IPS-18a (cell line): Measurements from ENCODE around the gene TRIM54.
"Not testable (repeated sequence)": the region's sequence is repeated elsewhere in the genome, so short reads cannot be mapped to it uniquely, and the experiment has no call there.

ENCODE experiments used
- H3K27ac ChIP-seq: one replicate; pipeline ENCODE4 v1.5.1; 2013; ENCODE audit warnings: low read length
- H3K27me3 ChIP-seq: one replicate; pipeline ENCODE4 v1.6.1; 2013; ENCODE audit warnings: mild to moderate bottlenecking, low read length; ENCODE audit not compliant: control insufficient read depth, insufficient read depth
- H3K36me3 ChIP-seq: one replicate; pipeline ENCODE4 v1.6.1; 2013; ENCODE audit warnings: low read depth, low read length; ENCODE audit not compliant: control insufficient read depth
- H3K4me1 ChIP-seq: one replicate; pipeline ENCODE4 v1.6.1; 2013; ENCODE audit warnings: low read depth, low read length; ENCODE audit not compliant: control insufficient read depth
- H3K4me3 ChIP-seq: one replicate; pipeline ENCODE4 v1.5.1; 2013; ENCODE audit warnings: low read length
- H3K9ac ChIP-seq: one replicate; pipeline ENCODE4 v1.6.1; 2013; ENCODE audit warnings: mild to moderate bottlenecking, low read length, moderate library complexity
- H3K9me3 ChIP-seq: one replicate; pipeline ENCODE4 v1.6.1; 2013; ENCODE audit warnings: low read depth, low read length; ENCODE audit not compliant: control insufficient read depth

Gene TRIM54

DNA sequence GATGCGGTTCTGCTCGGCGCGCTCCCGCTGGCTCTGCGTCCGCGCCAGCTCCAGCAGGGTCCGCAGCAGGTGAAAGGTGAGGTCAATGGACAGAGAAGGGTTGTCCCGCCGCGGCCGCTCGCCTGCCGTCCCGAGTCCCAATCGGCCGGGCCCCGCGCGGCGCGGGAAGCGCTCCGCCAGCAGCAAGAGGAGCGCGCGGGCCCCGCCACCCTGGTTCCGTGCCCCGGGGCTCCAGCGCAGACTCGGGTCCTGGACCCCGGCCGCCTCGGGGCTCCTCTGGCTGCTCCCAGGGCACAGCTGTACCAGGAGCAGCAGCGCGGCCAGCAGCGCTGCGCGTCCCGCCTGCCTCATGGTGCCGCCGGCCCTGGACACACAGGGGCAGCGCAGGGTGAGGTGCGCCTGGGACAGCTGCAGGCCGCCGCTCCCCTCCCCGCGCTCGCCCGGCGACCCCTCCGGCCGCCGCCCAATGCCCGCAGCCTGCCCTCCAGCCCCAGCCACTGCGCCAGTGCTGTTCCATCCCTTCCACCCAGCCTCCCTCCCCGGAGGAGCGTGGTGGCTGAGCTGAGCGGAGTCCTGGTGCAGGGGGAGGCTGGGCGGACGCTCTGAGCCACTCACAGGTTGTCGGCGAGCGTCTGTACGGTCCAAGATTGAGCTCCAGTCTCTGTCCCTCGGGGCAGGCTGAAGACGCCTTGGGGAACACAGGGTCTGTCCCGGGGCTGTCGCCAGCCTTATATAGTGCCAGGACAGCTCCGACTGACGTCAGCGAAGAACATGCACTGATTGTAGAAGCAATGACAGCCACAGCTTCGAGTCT, 25.5 kb downstream of the TRIM54 start:
- no peak overlapping the region for H3K9ac ChIP-seq
- no peak overlapping the region for H3K27ac ChIP-seq
- H3K4me1 ChIP-seq: peaks cover 6% of the 10 kb centered on the region
- peaks cover 57% of the 10 kb centered on the region for H3K27me3 ChIP-seq
- peak overlapping the region; percentile 26 for H3K4me3 ChIP-seq
- no peaks in the 10 kb centered on the region for H3K36me3 ChIP-seq
- no peaks in the 10 kb centered on the region for H3K9me3 ChIP-seq

DNA sequence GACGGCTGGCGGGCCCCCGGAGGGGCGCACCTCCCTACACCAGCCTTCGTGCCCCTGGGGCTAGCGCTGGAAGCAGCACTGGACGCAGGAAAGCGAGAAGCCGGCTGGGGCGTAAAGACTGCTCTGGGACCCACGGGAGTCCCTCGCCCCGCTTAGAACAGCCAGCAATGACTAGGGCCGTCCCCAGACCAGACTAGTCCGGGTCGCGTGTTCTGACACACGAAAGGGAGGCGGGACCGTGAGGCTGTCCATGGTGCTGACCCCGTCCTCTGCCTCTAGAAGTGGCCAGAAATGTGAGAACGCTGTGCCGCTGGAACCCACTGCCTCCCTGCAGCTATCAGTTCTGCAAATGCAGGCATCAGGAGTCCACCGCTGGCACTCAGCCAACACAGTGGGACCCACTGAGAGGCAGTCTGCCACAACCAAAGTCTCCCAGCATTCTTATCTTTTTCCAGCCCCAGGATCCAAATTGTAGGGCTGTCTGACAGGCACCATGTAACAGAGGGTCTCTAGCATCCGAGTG, 26.2 kb downstream of the TRIM54 start, which contains the start of gene UCN:
UCN (minus strand) TSS at position 87 of the 523 bp plus-strand sequence. CDS start 550 bp downstream, outside the sequence.
- Histone ChIP-seq H3K4me3 (peak within 1 kb of the TSS; percentile 26), H3K27ac (no peak within 1 kb of the TSS), H3K9me3 (no peaks in the 10 kb centered on the region), H3K9ac (no peak within 1 kb of the TSS), H3K36me3 (no peaks in the 10 kb centered on the region), H3K4me1 (peaks cover 6% of the 10 kb centered on the region), H3K27me3 (peaks cover 57% of the 10 kb centered on the region)

DNA sequence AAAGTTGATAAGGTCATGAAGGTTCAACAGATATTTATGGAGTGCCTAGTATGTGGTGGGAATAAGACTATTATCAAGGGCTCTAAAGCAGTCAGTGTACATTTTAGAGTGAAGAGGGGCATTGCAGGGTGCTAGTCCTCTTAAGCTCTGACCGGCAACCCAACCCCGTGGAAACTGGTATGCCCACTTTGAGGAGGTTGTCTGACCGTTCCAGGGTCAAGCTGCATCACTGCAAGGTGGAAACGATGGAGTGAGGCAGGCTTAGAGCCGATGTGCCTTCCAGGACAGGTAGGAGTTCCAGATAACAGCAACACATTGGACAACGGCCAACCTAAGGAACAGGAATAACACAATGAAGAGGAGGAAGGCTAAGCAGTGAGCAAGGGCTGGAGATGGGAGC, 27.4 kb downstream of the TRIM54 start:
- Histone ChIP-seq H3K4me3 (no peak overlapping the region), H3K27me3 (peaks cover 52% of the 10 kb centered on the region), H3K36me3 (no peaks in the 10 kb centered on the region), H3K9ac (no peak overlapping the region), H3K4me1 (peaks cover 6% of the 10 kb centered on the region), H3K27ac (no peak overlapping the region), H3K9me3 (no peaks in the 10 kb centered on the region)

DNA sequence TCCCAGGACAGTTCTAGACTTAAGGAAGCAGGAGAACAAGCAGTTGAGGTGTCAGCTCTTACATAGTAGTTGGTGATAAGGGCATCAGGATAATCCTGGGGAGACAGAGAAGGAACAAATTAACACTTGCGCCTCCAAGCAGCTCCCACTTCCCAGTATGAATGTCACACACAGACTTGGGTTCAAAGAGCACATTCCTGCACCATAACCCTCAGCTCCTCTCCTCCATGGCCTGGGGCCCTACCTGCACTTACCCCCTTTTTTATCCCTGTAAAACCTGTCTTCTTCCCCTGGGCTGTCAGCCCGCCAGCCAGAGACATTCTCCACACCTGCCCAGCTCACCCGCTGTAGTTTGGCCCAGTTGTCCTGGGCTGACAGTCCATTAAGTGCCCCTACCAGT, 29.9 kb downstream of the TRIM54 start:
- Histone ChIP-seq H3K36me3 (no peaks in the 10 kb centered on the region), H3K27me3 (peaks cover 27% of the 10 kb centered on the region), H3K9me3 (no peaks in the 10 kb centered on the region), H3K27ac (no peak overlapping the region), H3K9ac (no peak overlapping the region), H3K4me1 (peaks cover under 1% of the 10 kb centered on the region), H3K4me3 (no peak overlapping the region)

DNA sequence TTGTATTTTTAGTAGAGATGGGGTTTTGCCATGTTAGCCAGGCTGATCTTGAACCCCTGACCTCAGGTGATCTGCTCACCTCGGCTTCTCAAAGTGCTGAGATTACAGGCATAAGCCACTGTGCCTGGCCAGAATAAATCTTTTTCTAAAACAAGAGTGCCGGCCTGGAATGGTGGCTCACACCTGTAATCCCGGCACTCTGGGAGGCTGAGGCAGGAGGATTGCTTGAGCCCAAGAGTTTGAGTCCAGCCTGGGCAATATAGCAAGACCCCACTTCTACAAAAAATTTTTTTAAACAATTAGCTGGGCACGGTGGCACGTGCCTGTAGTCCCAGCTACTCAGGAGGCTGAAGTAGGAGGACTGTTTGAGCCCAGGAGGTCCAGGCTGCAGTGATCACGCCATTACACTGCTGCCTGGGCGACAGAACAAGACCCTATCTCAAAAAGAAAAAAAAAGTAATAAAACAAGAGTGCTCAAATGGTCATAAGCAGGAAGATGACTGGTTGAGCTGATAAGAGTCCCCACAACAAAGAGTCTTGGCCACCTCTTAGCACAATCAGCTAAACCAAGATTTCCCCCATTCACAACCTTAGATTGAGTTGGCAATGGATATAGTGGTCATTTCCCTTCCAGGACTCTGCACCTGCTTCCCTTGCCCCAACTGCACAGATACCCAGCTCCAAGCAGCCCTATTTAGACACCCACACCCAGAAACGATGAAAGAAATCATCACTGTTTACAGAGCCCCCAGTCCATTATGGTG, 31.8 kb downstream of the TRIM54 start:
- no peaks in the 10 kb centered on the region for H3K36me3 ChIP-seq

DNA sequence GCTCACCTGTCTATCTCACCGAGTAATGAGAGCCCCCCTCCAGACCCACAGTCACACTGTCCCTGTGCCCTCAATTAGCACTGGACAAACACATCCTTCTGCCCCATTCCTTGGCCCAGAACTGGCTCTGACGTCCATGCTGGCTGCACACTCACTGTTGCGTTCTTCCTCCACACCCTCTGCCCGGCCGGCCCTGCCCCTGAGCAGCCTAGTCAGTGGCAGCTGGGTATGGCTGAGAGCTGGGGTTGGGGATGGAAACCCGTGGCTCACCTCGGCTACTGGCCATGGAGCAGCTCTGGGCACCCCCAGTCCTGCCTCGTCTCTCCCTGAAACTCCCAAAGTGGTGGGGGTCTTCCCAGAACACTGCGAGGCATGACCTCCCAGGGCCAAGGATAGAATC, 32.5 kb downstream of the TRIM54 start:
- Histone ChIP-seq H3K9ac (no peak overlapping the region), H3K4me1 (no peaks in the 10 kb centered on the region), H3K27ac (no peak overlapping the region)

More for the DNA sequence above, 31.8 kb downstream of the TRIM54 start:
- Histone ChIP-seq H3K9me3 (no peaks in the 10 kb centered on the region), H3K9ac (no peak overlapping the region), H3K4me1 (no peaks in the 10 kb centered on the region), H3K27ac (no peak overlapping the region), H3K27me3 (peaks cover 7% of the 10 kb centered on the region), H3K4me3 (no peak overlapping the region)

DNA sequence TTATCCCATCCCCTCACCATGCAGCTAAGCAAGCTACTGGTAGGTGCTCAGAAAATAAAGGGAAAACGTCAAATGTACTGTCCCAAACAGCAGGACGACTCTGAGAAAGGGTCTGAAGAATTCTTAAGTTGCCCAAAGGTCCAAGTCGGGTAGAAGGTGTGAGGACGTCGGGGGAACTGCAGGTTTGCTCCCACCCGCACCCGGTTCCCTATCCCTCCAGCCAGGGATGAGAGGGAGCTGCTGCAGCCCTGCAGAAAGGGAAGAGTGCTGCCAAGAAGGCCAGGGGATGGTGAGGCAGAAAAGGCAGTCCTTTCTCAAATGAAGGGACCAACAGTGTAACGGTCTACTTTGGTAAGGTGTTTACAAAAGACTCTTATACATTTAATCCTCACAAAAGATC, 32.9 kb downstream of the TRIM54 start:
- Histone ChIP-seq H3K9me3 (no peaks in the 10 kb centered on the region), H3K4me1 (no peaks in the 10 kb centered on the region), H3K9ac (no peak overlapping the region), H3K36me3 (no peaks in the 10 kb centered on the region), H3K4me3 (no peak overlapping the region), H3K27ac (no peak overlapping the region), H3K27me3 (no peaks in the 10 kb centered on the region)

More for the DNA sequence above, 32.5 kb downstream of the TRIM54 start:
- Histone ChIP-seq H3K36me3 (no peaks in the 10 kb centered on the region), H3K9me3 (no peaks in the 10 kb centered on the region), H3K27me3 (peaks cover under 1% of the 10 kb centered on the region), H3K4me3 (no peak overlapping the region)

DNA sequence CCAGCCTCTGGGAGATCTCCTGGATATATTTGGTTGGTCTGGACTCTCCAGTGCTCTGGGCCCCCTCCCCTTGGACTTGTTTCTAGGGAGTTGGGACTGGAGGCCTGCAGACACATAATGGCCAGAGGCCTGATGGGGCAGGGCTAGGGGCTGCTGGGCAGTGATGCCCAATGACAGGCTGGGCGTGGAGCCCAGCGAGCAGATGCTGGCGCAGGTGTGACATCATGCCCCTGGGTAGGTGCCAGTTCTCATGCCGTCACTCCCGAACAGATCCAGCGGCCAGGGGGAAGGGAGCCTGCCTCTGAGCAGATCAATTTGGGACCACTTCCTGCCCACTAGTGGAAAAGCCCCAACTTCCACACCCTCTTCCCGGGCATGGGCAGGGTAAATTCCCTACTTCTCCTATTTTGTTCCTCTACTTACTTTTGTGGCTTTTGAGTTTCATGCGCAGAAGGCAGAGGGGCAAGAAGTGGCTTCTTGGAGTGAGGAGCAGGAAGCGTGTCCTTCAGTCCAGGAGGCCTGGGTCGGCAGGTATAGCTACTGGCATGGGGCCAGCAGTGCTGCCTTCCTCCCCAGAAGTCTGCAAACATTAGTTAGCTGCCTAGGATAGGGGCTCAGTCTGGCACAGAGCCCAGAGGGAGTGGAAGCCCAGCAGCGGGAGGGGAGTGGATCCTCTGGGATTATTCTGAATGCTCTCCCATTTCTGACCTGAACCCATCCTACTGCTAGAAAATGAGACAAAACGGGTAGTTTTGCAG, 34.6 kb downstream of the TRIM54 start:
- no peaks in the 10 kb centered on the region for H3K27me3 ChIP-seq
- peaks cover under 1% of the 10 kb centered on the region for H3K4me1 ChIP-seq
- no peak overlapping the region for H3K4me3 ChIP-seq
- no peak overlapping the region for H3K27ac ChIP-seq
- H3K9ac ChIP-seq: no peak overlapping the region
- no peaks in the 10 kb centered on the region for H3K36me3 ChIP-seq
- no peaks in the 10 kb centered on the region for H3K9me3 ChIP-seq

DNA sequence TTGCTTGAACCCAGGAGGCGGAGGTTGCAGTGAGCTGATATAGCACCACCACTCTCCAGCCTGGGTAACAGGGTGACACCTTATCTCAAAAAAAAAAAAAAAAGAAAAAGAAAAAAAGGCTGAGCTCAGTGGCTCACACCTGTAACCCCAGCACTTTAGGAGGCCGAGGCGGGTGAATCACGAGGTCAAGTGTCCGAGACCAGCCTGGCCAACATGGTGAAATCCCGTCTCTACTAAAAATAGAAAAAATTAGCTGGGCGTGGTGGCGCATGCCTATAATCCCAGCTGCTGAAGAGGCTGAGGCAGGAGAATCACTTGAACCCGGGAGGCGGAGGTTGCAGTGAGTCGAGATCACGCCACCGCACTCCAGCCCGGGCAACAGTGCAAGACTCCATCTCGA, 37.6 kb downstream of the TRIM54 start:
- not testable (repeated sequence) for H3K9ac ChIP-seq, H3K4me1 ChIP-seq, H3K27ac ChIP-seq, H3K36me3 ChIP-seq, H3K27me3 ChIP-seq, H3K4me3 ChIP-seq, H3K9me3 ChIP-seq

DNA sequence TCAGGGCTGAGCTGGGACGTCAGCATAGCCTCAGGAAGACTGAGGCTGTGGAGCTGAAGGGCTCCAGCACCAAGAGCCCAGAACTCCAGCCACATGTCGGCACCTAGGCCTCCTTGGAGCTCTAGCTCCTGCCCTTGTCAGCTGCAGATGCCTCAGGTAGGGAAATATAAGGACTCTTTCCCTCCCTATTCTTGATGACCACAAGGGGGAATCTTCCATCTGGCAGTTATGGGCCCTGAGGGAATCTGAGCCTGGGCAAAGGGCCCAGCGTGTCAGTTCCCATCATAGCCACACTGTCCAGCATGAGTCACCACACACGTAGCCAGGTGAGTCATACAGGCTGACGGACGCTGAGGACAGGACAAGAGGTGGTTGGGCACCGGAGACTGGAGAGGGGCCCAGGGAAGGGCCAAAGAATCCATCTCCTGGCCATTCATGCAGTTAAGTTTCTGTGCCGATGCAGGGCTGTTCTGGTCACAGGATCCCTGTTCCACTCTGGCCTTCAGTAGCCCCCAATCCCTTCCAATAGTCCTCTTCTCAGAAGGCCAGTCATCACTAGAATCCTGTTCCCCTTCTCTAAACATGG, 38.8 kb downstream of the TRIM54 start:
- Histone ChIP-seq H3K4me3 (no peak overlapping the region), H3K36me3 (peaks cover 6% of the 10 kb centered on the region), H3K9me3 (no peaks in the 10 kb centered on the region), H3K27me3 (no peaks in the 10 kb centered on the region), H3K27ac (no peak overlapping the region), H3K4me1 (peaks cover 6% of the 10 kb centered on the region), H3K9ac (no peak overlapping the region)

DNA sequence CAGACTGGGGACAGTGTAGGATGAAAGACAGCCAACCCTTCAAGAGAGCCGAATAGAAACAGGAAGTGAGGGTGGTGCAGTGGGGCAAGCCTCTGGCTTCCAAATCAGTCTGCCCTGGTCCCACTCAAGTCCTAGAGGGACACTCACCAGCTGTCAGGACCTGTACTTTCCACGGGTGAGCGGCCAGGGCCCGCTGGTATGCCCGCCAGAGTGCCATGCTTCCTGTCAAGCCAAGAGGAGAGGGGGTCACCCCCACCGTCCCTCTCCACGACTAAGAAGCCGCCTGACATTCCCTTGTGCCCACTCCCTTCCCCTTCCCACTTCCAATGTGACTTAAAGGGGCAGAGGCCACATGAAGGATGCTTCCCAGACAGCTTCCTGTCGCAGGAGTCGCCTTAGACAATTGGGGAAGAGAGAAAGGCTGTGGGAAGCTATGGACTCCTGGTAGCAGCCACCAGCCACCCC, 40.1 kb downstream of the TRIM54 start:
- Histone ChIP-seq H3K4me1 (peaks cover 6% of the 10 kb centered on the region), H3K9ac (peak overlapping the region; percentile 98), H3K27me3 (no peaks in the 10 kb centered on the region), H3K9me3 (no peaks in the 10 kb centered on the region), H3K36me3 (peaks cover 19% of the 10 kb centered on the region), H3K4me3 (peak overlapping the region; percentile 99), H3K27ac (peak overlapping the region; percentile 87)
